ENCODE data around the gene RPTOR.

- no peak for TF ChIP-seq EZH2 (IDR thresholded peaks at IDR 0.05; ENCODE audit: insufficient read depth, low read length)
- TF ChIP-seq CTCF (IDR thresholded peaks at IDR 0.05; ENCODE audit: insufficient read depth, low read depth, low read length): no peak
These were observed 60.0 kb downstream of the RPTOR start for GRCh38 chr17:80604670-80605010.
